GM12878 (cell line): ENCODE data around the gene CARMIL3. TPM values are rescaled to one million over a fixed set of nuclear protein-coding genes. Genes with fewer than 3 reads are reported as not detected.

Source experiments
- BHLHE40 ChIP-seq, 2 experiments: fragments of 450-650 bp in 1 of 2; IDR thresholded peaks; 2 replicates each; pipeline ENCODE4 v1.6.1; 2011 to 2017; ENCODE audit warnings: low read depth in 2 of 2, borderline replicate concordance in 1 of 2, improper control_type of control experiment in 1 of 2, low read length in 1 of 2, mild to moderate bottlenecking in 1 of 2
- MYC ChIP-seq: IDR thresholded peaks from 2 replicates; pipeline ENCODE4 v1.6.1; 2011; ENCODE audit warnings: mild to moderate bottlenecking, low read length, moderate library complexity, inconsistent platforms; ENCODE audit not compliant: insufficient read depth, insufficient replicate concordance, insufficient read length, severe bottlenecking
- NR2F1 ChIP-seq: fragments of 450-650 bp; conservative IDR thresholded peaks from 2 replicates; pipeline ENCODE4 v1.6.1; 2017; ENCODE audit warnings: mild to moderate bottlenecking
- PAX8 ChIP-seq: fragments of 450-650 bp; IDR thresholded peaks from 2 replicates; pipeline ENCODE4 v1.6.1; 2017; ENCODE audit warnings: mild to moderate bottlenecking, moderate library complexity
- POLR2AphosphoS2 ChIP-seq: IDR thresholded peaks from 2 replicates; pipeline ENCODE4 v1.6.1; 2011; ENCODE audit warnings: low read depth, mild to moderate bottlenecking, low read length, improper control_type of control experiment, moderate library complexity
- POLR2AphosphoS5 ChIP-seq: IDR thresholded peaks from 2 replicates; pipeline ENCODE4 v1.6.1; 2011; ENCODE audit warnings: mild to moderate bottlenecking, low read length, inconsistent platforms
- RUNX3 ChIP-seq: IDR thresholded peaks from 2 replicates; pipeline ENCODE4 v1.6.1; 2012; ENCODE audit warnings: low read length, inconsistent platforms
- SMAD1 ChIP-seq: fragments of 450-650 bp; IDR thresholded peaks from 2 replicates; pipeline ENCODE4 v1.6.1; 2018; ENCODE audit warnings: mild to moderate bottlenecking, low read depth; ENCODE audit not compliant: partially characterized antibody
- SMARCA5 ChIP-seq: fragments of 450-650 bp; IDR thresholded peaks from 2 replicates; pipeline ENCODE4 v1.6.1; 2017; ENCODE audit warnings: mild to moderate bottlenecking
- SREBF2 ChIP-seq: IDR thresholded peaks from 2 replicates; pipeline ENCODE4 v1.6.1; 2012; ENCODE audit warnings: mild to moderate bottlenecking, low read length
- YY1 ChIP-seq: IDR thresholded peaks from 2 replicates; pipeline ENCODE4 v1.6.1; 2011; ENCODE audit warnings: low read depth, mild to moderate bottlenecking, low read length
- ZBTB4 ChIP-seq: fragments of 450-650 bp; formaldehyde crosslinking; IDR thresholded peaks from 2 replicates; pipeline ENCODE4 v1.4.0; 2022; ENCODE audit warnings: mild to moderate bottlenecking, moderate library complexity
- polyA plus RNA-seq, 11 experiments: library from polyadenylated mRNA; depleted of rRNA in 4 of 11; unstranded in 6 of 11; stranded (reverse) in 5 of 11; fragments of >200 nt; fragmentation: Nextera tagmentation in 4 of 11; fragmentation: Illumina TruSeq in 1 of 11; extraction: Ambion mirVana in 4 of 11; extraction: Trizol in 1 of 11; gene quantifications; 1 replicate in 1 of 11; 2 replicates in 10 of 11; pipeline versions ENCODE4 v1.2.1 to v1.2.3, GENCODE V29; 2011 to 2016; ENCODE audit warnings: inconsistent platforms in 2 of 11, missing spikeins in 2 of 11, low read depth in 1 of 11
- total RNA-seq, 4 experiments: library from RNA; depleted of rRNA in 3 of 4; stranded (reverse); fragments of >200 nt in 3 of 4; fragmentation: Illumina TruSeq in 1 of 4; extraction: Trizol in 1 of 4; gene quantifications; 2 replicates each; pipeline versions ENCODE4 v1.2.1 to v1.2.3, GENCODE V29; 2013 to 2021

Gene CARMIL3
- total and polyA plus RNA-seq, 10 of the 15 experiments (the other 5 are each of a cell fraction or from before 2014, with no cell fraction given): 0.09 to 0.32 (median 0.25) TPM; not detected in 3

- peak; percentile 93 for TF ChIP-seq SMAD1
- TF ChIP-seq PAX8: no peak
- TF ChIP-seq BHLHE40 (IDR thresholded peaks at IDR 0.05; ENCODE audit: borderline replicate concordance in 1 of 2, low read depth in 2 of 2, low read length in 1 of 2): peak; percentile 82 to 85
- peak; percentile 97 for TF ChIP-seq POLR2AphosphoS2
- no peak for TF ChIP-seq SREBF2
- TF ChIP-seq MYC: peak; percentile 92
- TF ChIP-seq SMARCA5: peak; percentile 17; the same call in 1 of the 2 replicates
- peak; percentile 55 for TF ChIP-seq YY1
- TF ChIP-seq ZBTB4: 0 out of 2 replicates have a peak, but pooled peaks have one; percentile 57
- TF ChIP-seq RUNX3: peak; percentile 57; the same call in 1 of the 2 replicates
- TF ChIP-seq POLR2AphosphoS5: peak; percentile 99
- TF ChIP-seq NR2F1: peak; percentile 74; the same call in 1 of the 2 replicates
Measured at GRCh38 chr14:24095271-24096068, 43.7 kb downstream of the CARMIL3 start (continued).
